Measurements from ENCODE around the gene PTPRO.

DNA sequence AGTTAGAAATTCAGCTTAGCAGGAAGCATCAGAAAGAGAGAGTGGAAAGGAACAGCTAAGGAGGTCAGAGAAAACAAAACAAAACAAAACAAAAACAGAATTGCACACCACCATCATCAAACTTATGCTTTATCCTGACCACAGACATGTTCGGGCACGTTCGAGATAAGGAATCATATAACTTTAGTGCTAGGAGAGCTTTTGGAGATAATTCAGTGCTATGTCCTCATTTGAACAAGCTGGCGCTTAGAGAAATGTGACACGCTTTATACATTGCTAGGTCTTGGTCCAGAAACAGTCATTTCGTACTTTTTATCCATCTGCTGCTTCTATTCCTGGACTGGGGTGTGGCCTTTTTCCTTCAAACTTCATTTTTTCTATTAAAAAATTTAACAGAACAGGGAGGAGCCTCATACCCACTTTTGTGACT, 213.1 kb downstream of the PTPRO start:
- no peak for TF ChIP-seq CTCF (IDR thresholded peaks at IDR 0.05; ENCODE audit: low read depth, low read length, missing input control)
- TF ChIP-seq SP1 (IDR thresholded peaks at IDR 0.05) = no peak
- TF ChIP-seq TAF1 (conservative IDR thresholded peaks at IDR 0.05) = no peak
- TF ChIP-seq, protein P1, sequence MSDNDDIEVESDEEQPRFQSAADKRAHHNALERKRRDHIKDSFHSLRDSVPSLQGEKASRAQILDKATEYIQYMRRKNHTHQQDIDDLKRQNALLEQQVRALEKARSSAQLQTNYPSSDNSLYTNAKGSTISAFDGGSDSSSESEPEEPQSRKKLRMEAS (IDR thresholded peaks at IDR 0.05) = no peak
- no peak for TF ChIP-seq ZBTB33 (IDR thresholded peaks at IDR 0.05)
- no peak for TF ChIP-seq RXRA (IDR thresholded peaks at IDR 0.05)
- TF ChIP-seq RAD21 (IDR thresholded peaks at IDR 0.05) = no peak
- no peak for TF ChIP-seq JUND (IDR thresholded peaks at IDR 0.05)
- no peak for TF ChIP-seq YY1 (IDR thresholded peaks at IDR 0.05)
- no peak for TF ChIP-seq REST (IDR thresholded peaks at IDR 0.05)

Measured in liver (tissue), 3 donors.